Omental fat pad (tissue), 4 donors: Measurements from ENCODE around the gene ADCY10. TPM values are rescaled to one million over a fixed set of nuclear protein-coding genes. Genes with fewer than 3 reads are reported as not detected.
"Not testable (repeated sequence)": the region's sequence is repeated elsewhere in the genome, so short reads cannot be mapped to it uniquely, and the experiment has no call there.

Experiments used
- ATAC-seq: fragments of 150-250 bp; one replicate; pipeline ENCODE4 v1.9.1; 2016; ENCODE audit warnings: mild to moderate bottlenecking, moderate library complexity; ENCODE audit not compliant: low FRiP score
- DNase-seq: peaks from one replicate; pipeline ENCODE4 v3.0.0-alpha.2; 2019; ENCODE audit warnings: low spot score
- total RNA-seq, 4 donors: library from RNA; depleted of rRNA; stranded (reverse); fragments of >200 nt; gene quantifications; one replicate each; pipeline ENCODE4 v1.1.0, GENCODE V29; 2016
- TF ChIP-seq, protein P1 (sequence below), 3 donors: fragments of 450-650 bp; IDR thresholded peaks; one replicate each; pipeline ENCODE4 v1.5.1; 2016 to 2017; ENCODE audit warnings: antibody characterized with exemption in 3 of 3, mild to moderate bottlenecking in 3 of 3, moderate library complexity in 2 of 3

ADCY10 gene
- total RNA-seq, 4 donors from 2014 or later, result 0.32 to 1.0 (median 0.75) TPM; not detected in 1

DNA sequence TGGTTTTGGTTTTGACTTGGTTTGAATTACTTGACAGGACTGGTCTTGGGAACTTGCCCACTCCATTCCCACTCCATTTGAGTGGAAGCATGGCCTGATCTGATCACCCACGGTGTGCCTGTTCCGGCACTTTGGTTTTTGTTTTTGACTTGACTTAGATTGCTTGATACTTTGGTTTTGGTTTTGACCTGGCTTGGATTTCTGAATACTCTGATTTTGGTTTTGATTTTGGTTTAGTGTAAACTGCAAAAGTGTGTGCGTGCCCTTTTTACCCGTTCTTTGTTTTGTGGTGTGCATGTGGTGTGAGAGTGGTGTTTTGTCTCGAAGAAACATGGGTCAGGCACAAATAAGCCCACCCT, 50.0 kb downstream of the ADCY10 start:
- ATAC-seq, result no peak
- TF ChIP-seq, protein P1, sequence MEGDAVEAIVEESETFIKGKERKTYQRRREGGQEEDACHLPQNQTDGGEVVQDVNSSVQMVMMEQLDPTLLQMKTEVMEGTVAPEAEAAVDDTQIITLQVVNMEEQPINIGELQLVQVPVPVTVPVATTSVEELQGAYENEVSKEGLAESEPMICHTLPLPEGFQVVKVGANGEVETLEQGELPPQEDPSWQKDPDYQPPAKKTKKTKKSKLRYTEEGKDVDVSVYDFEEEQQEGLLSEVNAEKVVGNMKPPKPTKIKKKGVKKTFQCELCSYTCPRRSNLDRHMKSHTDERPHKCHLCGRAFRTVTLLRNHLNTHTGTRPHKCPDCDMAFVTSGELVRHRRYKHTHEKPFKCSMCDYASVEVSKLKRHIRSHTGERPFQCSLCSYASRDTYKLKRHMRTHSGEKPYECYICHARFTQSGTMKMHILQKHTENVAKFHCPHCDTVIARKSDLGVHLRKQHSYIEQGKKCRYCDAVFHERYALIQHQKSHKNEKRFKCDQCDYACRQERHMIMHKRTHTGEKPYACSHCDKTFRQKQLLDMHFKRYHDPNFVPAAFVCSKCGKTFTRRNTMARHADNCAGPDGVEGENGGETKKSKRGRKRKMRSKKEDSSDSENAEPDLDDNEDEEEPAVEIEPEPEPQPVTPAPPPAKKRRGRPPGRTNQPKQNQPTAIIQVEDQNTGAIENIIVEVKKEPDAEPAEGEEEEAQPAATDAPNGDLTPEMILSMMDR (IDR thresholded peaks at IDR 0.05), result no peak
- DNase-seq, result no peak

DNA sequence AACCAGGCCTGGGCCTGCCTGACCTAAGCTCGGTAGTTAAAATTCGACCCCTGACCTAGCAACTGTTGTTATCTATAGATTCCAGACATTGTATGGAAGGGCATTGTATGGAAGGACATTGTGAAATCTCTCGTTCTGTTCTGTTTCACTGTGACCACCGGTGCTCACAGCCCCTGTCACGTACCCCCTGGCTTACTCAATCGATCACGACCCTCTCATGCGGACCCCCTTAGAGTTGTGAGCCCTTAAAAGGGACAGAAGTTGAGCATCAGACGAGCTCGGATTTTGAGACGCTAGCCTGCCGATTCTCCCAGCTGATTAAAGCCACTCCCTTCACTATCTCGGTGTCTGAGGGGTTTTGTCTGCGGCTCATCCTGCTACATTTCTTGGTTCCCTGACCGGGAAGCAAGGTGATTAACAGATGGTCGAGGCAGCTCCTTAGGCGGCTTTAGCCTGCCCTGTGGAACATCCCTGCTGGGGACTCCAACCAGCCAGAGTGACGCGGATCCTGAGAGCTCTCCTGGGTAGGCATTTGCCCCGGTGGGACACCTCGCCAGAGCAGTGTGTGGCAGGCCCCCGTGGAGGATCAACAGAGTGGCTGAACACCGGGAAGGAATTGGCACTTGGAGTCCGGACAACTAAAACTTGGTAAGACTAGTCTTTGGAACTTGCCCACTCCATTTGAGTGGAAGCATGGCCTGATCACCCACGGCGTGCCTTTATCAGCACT, 50.6 kb downstream of the ADCY10 start:
- not testable (repeated sequence) for DNase-seq, ATAC-seq

DNA sequence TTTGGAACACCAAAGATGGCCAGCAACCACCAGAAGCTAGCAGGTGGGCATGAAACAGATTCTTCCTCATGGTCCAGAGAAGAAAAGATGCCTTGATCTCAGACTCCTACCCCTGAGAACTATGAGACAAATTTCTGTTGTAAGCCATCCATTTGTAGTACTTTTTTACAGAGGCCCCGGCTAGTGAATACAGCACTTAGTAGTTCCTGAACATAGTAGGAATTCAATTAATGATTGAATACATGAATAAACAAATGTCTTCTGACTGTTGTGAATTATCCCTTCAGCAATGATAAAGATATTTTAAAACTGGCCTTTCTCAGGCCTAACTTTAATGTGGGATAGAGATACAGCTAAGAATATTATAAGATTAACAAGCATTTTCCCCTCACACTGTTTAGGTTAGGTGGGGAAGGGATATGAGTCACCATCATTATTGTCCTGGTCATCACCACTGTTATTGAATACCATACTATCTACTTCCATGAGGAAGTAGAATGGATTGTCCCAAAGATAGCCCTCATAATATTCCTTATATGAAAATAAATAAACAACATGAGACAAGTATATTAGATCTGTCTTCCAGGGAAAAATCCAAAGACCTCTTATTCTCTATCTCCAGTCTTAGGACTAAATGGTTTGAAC, 51.4 kb downstream of the ADCY10 start:
- TF ChIP-seq, protein P1 (IDR thresholded peaks at IDR 0.05), result no peak
- DNase-seq, result no peak
- ATAC-seq, result no peak

DNA sequence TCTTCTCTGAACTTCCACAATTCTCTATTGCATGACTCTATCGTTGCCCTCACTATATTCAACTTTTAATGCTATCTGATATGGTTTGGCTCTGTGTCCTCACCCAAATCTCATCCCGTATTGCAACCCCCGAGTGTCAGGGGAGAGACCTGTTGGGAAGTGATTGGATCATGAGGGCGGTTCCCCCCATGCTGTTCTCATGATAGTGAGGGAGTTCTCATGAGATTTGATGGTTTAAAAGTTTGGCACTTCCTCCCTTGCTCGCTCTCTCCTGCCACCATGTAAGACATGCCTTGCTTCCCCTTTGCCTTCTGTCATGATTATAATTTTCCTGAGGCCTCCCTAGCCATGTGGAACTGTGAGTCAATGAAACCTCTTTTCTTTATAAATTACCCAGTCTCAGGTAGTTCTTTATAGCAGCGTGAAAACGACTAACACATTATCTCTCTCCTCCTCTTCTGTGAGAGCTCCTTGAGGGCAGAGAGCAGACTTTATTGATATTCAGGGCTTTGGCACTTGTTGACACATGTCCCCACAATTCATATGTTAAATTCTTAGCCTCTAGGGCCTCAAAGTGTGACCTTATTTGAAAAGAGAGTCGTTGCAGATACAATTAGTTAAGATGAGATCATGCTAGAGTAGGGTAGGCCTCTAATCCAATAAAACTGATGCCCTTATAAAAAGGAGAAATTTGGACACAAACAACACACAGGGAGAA, 52.1 kb downstream of the ADCY10 start:
- ATAC-seq (no peak), DNase-seq (no peak)
- TF ChIP-seq, protein P1 (IDR thresholded peaks at IDR 0.05), result no peak

DNA sequence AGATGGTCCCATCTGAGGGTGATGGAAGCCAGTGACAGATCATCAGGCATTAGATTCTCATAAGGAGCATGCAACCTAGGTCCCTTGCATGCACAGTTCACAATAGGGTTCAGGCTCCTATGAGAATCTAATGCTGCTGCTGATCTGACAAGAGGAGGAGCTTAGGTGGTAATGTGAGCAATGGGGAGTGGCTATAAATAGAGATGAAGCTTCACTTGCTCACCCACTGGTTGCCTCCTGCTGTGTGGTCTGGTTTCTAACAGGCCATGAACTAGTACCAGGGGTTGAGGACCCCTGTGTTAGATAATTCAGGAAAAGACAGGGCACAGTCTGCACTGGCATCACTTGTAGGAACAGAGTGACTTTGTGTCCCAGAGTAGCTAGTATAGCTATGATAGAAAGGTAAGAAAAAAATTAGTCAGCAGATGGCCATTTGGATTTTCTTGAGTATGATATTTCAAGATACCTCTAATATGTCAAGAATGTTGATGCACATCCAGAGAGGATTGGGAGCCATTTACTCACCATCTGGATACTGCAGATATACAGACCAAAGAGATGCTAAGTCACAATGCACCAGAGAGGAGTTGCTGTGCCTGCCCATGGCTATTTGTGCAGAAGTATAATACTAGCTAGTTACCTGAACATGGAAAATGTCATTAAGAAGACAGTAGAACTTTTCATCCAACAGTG, 53.6 kb downstream of the ADCY10 start:
- DNase-seq, result no peak
- TF ChIP-seq, protein P1 (IDR thresholded peaks at IDR 0.05), result no peak
- no peak for ATAC-seq

DNA sequence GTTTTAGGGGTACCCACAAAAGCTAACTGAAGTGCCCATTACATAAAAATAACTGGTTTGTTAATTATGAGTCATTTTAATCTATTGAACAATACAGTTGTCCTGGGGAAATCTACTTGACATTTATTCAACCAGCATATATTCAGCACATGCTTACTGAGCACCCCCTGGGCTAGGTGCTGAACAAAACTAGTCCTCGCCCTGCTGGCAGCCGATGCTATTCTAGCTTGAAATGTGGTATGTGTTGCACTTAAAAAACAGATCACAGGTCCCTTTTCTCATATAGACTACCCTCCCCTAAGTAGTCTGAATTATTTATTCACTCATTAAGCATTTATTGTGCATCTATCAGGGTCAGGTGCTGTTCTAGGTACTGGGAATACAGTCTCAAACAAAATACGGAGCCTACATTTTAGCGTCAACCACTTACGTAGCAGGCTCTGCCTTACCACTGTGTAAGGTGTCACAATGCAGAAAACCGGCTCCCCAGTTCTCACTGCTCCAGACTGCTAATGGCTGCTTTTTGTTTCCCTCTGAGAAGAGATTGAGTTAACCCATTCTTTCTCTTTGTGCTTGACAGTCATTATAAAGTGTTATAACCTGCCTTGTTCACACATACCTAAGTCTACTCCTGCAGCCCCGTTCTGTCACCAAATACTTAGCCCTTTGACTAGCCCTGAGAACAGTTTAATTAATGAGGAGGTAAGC, 57.1 kb downstream of the ADCY10 start:
- TF ChIP-seq, protein P1 (IDR thresholded peaks at IDR 0.05), result no peak
- DNase-seq (no peak), ATAC-seq (no peak)
